Fibroblast of peridontal ligament (primary cell): Measurements from ENCODE around the gene VAV2.

Experiments
- DNase-seq: peaks from one replicate; pipeline ENCODE4 v3.0.0-alpha.2; 2010; ENCODE audit errors: extremely low read depth

The VAV2 gene

DNA sequence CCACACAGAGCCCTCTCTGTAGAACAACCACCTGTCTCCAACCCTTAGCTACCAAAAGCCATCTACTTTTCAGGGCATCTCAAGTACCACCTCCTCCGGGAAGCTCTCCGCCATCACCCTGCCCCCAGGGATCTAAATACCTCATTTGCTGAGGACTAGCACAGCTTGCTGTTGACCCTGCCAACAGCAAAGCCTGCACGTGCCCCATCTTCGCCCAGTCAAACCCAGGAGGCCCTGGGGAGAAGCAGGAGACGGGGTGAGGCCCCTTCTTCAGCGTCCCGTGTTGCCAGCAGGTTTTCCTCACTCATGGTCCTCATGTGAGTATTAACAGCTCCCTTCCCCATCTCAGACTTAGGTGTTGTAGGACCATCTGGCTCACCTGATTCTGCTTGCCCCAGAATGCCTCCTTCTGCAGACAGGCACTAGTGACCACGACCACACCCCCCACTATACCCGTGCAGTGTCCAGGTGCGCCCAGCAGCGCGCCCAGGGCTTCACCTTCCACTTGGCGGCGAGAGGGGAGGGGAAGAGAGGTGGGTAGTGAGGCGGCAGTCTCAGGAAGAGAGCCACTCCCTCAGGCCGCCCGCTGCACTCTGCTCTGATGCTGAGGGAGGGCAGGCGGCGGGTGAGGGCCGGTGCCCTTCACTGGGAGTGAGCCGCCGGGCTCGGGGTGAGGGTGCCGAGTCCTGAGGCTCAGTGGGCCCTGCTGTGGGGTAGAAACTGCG is 11.1 kb downstream of the VAV2 start:
- no peak for DNase-seq

DNA sequence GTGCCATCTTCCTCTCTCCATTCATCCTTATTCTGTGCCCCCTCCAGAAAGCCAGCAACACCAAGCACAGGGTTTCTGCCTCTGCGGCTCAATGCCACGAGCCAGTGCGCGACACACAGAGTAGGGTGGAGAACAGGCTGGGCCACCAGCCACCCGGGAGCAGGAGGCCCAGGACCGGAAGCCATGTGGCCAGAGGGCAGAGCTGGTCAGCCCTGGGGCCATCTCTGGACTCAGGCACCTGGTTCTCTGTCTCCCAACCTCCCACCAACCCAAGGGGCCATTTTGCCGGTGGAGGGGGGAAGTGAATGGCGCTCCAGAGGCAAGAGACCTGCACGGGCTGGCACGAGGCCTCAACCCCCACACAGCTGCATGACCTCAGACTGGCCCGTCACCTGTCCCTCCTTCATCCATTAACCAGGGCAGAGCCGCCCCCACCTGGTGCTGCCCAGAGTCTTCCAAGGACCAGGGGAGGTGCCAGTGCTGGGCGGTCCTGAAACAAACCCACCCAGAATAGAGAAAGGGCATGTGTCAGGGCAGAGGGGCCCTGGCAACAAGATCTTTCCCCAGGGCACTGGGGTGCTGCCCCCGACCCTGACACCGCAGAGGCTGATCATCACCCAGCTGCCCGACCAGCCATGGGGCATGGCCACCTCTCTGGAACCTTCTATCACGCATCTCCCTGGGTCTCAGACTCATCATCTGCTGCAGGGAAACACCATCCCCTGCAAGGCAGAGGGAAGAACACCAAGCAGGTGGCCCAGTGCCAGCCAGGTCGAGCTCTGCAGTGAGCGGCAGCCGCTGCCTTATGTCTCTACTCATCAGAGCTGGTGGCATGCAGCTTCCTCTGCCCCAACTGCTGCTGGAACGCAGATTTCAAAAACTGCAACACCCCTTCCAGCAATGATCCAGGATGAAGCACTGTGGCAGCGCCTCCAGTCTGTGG is 11.9 kb downstream of the VAV2 start:
- DNase-seq: no peak

DNA sequence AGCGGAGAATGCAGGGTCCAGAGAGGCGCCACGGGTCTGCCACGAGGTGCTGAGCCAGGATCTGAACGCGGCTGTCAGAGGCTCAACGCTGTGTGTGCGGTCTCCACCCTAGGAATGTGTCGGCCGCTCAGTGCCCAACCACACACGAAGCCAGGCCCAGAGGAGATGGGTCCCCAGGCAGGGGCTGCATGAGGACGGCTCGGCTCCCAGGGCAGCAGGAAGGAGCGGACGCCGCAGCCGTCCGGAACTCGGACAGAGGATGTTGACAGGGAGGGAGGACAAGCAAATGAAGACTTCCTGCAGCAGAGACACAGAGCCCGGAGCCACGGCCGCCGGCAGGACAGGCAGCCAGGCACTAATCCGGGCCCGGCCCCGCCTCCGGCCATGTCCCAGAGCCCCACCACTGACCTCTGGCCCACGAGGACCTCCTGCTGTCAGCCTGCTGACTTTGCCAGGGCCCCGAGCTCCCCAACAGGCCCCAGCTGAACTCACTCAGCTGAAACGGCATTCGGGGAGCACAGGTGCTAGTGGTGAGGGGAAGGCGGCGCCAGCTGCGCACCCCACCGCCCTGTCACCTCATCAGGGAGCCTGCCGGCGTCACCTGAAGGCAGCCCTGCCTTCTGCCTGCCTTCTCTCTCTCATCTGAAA is 12.7 kb downstream of the VAV2 start:
- DNase-seq: peak; percentile 17

DNA sequence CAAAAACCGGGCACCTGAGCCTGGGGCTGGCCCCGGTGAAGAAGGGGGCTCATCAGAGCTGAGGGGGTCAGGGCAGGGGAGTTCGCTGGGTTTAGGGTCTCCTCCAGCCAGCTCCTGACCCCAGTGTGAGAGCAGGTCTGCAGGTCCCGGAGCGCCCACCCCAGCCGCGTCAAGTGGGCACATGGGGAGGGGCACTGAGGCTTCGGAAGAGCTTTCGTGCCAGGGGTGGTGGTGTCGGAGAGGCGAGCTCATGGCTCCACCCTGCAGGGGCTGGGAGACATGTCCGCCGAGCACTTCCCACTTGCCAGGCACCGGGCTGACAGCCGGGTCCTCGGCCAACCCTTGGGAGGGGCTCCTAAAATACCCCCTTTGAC is 13.2 kb downstream of the VAV2 start:
- DNase-seq: no peak

DNA sequence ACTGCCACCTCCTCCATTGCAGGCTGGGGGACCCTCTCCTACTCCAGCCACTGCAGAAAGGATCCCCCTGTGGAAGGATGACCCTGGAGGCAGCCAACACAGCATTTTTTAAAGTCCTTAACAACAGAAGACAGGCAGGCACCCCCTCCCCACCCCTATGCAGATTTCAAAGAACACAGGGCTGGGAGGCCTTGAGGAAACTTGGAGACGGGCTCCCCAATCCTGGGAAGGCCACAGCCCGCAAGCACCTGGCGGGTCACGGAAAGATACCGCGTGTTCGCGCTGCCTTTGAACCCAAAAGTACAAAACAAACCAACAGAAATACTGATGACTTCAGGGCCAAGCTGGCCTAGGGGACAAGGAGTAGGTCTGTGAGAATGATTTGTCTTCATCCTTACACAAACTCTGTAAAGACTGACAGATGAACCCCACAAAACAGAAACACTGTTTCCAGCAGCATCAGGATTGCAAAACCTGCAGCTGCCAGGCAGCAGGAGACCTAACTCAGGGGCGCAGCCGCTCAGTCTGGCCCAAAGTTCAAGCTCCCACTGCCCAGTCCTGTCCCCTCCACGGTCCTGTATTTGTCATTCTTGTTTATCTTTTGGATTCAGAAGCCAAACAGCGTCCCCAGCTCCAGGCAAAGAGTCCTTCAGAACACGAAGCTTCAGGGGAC is 13.8 kb downstream of the VAV2 start:
- DNase-seq: no peak

DNA sequence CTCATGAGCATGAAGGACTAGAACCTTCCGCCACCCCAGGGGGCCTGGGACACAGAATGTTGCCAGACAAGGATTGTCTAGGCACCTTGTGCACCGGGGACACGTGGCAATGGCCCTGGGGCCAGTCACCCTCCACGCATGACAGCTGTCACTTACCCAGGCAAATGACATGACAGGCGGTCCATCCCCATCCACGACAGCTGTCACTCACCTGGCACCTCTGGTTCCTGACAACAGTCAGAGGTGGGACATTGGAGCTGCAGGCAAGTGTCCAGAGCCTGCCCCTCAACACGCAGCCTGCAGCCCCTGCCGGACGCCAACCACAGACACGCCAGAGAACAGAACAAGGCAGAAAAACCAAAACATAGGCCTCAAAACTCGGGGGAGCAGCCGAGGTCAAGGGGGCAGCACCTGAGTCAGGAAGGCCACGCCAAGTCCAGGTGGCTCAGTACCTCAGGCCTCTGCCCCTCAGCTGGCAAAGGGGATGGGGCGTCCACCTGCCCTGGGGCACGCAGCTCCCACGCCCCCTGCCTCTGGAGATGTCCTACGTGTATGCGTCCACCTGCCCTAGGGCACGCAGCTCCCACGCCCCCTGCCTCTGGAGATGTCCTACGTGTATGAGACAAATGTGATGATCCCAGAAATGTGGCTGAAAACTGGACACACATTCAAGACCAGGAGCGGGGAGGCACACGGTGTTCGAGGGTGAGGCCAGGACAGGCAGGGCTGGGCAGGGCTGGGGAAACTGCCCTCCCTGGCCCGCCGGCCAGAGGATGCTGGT is 14.5 kb downstream of the VAV2 start:
- DNase-seq: no peak

DNA sequence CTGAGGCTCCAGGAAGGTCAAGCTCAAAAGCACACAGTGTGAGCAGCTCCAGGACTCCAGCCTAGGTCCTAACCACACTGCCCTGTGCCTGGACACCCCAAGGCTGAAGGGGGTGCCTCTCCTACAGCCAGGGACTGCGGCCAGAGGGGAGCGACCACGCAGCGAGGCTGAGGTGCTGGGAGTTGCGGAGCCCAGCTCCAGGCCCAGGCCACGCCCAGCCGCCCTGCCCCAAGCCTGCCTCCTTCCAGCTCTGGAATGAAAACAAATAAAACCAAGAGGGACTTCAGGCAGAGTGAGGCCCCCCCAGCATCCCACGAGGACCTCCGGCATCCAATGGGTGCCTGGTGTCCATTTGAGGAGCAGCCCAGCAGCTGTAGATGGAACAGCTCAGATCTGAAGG is 15.2 kb downstream of the VAV2 start:
- DNase-seq: no peak

DNA sequence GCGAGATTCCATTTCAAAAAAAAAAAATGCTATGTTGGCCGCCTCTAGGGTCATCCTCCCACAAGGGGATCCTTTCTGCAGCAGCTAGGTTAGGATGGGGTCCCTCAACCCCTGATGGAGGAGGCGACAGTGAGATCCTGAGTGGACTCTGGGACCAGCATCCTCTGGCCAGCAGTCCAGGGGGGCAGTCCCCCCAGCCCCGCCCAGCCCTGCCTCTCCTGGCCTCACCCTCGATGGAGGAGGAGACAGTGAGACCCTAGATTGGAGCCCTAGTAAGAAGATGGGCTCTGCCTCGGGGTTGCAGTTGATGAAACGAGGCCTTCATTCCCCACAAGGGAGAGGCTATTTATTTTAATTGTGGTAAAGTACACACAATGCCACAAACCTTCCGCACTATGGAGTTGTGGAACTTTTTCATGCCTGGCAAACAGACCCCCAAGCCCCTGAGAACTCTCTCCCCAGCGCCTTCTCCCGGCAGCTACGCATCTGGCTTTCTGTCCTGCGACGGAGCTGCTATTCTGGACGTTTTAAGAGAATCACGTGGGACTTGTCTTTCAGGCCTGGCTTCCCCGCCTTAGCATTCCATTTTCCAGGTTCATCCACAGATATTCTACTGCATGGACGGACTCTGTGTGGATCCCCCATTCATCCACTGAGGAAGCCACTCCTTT is 15.8 kb downstream of the VAV2 start:
- no peak for DNase-seq

DNA sequence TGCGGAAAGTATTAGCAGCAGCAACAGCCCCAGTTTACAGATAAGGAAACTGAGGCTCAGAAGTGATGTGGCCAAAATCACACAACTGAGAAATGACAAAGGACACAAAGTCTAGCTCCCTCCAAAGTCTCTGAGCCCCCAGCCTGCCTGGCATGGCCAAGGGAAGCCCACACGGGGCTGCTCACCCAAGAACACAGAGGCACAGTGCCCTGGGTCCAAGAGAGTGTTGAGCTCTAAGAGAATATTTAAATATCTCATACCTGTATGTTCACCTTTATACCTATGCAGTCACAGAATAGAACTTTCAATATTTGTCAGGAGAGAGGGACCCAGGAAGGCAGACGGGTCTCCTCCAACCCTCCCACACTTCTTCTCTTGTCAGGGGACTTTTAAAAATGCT is 16.6 kb downstream of the VAV2 start:
- no peak for DNase-seq

DNA sequence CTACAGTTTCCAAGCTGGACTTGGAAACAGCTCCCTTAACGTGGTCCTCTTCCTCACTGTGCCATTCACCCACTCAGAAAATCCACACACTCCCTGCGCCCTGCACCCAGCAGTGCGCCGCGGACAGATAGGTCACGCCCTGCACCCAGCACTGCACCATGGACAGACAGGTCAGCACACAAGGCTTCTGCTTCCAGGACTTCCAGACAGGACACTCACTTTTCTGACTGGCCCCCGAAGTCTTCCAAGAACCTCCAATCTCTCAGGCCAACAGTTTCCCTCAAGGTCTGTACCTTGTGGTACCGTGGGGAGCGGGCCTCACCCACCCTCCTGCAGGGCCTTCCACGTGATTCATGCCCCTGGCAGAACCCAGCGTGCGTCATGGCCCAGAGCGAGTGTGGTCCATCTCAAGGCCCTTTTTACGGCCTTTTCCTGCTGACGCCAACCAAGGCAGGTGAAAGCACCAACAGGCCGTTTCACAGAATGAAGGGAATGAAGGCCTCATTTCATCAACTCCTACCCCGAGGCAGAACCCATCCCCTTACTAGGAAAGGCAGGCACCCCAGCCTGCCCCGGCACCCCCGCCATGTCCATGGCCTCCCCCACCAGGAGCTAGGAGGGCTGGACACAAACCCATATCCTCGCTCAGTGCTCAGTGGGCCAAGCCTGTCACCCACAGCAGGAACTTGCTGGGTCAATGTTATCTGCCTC is 17.3 kb downstream of the VAV2 start:
- no peak for DNase-seq

DNA sequence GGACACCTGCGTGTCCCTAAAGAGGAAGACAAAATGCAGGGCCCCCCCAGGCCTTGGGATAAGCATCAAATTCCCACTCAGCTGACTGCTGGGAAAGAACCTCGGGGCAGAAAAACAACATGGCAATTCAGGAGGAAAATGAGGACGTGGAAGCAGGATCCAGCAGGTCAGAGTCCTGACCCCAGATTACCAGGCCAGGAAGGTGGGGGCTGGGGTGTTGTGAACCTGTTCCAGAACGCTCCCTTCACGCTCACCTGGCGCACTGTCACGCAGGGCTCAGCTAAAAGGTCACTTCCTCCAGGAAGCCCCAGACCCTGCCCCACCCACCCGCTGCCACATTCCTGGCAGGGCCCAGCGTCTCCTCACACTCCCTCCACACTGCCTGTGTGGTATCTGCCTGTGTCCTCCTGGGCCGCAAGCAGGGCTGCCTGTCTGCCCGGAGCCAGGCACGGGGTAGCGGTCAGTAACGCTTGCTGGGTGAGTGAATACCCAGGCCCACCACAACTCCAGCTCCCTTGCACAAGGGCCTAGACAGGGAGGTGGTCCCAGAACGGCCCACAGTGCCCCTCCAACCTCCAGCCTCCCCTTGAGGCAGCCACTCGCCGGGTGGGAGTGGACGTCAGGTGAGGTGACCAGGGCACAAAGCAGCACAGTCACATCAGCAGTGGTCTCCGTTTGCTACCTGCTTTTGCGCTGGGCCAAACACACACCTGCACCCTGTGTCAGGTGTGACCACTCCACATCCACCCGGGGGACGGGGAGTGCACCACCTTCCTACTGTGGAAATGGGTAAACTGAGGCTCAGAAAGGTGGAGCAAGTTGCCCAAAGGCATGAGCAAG is 18.1 kb downstream of the VAV2 start:
- no peak for DNase-seq

DNA sequence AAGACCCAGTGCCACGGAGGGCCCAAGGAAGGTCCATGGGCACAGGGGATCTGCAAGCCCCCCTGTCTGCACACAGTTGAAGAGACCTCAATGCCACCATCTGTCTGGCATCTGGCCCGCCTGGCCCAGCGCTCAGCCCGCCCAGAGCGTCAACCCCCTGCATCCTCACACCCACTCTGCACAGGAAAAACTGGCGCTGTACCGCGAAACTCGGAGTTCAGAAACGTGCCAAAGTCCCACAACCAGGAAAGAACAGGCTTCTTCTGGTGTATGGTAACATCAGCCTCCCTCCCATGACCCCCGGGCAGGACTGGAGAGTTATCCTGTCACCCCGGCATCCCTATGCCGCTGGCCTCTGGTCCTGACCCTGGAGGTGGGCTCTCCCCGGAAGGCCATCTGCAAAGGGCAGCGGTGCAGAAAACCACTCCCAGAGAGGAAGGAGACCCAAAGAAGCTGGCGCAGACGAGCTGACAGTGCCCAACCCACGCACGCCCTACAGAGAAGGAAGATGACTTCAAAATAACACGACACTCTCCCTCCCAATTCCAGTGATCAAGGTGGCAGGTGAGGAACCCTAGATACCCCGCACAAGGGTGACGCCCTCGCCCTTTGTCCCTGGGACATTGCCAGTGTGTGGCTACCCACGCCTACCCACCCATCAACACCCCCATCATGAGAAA is 18.9 kb downstream of the VAV2 start:
- no peak for DNase-seq

DNA sequence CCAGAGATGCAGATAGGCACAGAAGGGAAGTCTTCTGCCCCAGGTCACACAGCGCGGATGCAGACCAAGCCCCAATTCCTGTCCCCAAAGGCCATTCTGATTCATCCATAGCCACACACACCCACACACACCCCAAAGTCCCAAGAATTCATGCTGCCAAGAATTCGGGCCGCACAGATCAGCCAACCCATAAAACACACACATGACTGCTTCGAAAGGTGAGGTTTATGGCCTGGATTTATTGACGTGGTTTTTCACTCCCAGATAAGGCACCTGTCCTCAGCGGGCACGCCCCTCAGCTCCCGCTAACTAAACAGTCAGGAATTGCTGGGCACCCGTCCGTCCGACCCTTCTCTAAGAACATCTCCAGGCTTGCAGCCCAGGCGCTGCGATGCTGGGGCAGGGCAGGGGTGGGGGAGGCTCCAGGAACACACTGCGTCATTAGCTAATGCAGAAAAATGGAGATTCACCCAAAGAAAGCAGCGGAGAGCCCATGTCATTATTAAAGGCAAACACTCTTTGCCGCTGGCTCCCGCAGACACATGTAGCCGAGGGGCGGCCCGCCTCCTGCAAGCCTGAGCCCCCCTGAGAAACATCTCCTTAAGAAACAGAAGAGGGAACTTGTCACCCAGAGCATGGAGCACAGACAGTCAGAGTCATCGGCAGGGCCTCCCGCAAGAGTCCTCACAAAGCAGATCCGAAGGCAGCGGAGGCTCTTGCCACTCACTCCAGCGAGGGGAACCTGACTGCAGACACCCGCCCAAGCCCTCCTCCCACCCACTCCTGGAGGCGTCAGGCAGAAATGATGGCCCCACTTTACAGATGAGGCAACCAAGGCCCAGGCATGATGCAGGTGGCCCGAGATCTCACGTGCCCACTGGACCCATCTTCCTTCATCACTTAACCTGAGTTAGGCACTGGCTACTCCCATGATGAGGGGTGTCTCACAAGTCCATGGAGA is 19.9 kb downstream of the VAV2 start:
- no peak for DNase-seq

DNA sequence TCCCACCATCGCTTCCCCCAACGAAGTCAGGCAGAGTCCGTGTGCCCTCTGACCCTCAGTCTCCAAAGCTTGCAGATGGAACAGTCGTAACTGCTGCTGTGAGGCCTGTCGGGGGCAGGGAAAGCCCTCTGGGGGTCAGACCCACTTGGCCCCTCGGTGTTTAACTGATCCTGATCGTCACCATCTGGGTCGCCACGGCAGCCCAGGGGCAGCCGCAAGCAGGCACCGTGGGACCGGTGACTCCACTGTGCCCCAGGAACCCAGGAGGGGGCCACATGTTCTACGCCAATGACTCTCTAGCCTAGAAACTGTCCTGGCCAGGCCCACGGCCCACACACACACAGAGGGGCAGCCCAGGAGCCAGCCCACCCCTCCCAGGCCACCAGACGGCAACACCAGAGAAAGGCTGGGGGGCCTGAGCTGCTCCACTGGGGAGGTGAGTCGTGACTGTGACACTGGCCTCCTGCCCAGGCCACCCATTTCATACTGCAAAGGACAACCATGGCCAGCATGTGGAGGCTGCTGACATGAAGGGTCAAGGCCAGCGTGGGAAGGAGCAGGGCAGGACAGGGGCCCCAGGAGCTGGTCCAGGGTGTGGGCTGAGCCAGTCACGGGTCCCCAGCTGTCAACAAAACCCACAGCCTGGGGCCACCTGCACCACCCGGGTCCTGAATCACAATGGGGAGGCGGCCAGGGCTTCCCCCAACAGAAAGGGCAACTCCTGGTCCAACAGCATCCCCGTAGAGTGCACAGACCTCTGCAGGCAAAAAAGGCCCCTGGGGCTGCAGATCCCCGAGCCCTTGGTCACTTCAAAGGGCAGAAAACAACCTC is 20.8 kb downstream of the VAV2 start:
- DNase-seq: no peak

DNA sequence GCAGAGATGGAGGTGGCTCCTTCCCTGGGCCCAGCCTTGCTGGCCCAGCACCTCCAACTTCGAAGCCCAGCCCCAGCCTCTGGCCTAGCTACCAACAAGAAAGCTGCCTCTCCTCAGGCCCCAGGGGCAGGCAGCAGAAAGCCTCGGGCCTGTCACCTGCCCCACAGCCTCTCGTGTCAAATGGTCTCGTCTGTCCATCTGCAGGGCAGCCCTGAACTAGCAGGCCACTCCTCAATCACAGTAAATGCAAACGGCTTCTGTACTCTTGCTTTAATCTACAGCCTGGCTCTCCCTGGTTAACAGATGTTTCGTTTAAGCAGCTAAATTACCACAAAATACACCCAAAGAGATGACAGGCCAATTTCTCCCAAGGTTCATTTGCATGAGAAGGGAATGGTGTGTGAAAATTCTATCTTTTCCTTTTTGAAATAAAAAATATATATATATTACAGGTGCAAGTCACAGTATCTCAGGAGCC is 21.5 kb downstream of the VAV2 start:
- DNase-seq: no peak
